IPS-18a (cell line): ENCODE measurements around the gene QSOX2.

Source experiments
- H3K27ac ChIP-seq: one replicate; pipeline ENCODE4 v1.5.1; 2013; ENCODE audit warnings: low read length
- H3K27me3 ChIP-seq: one replicate; pipeline ENCODE4 v1.6.1; 2013; ENCODE audit warnings: mild to moderate bottlenecking, low read length; ENCODE audit not compliant: control insufficient read depth, insufficient read depth
- H3K36me3 ChIP-seq: one replicate; pipeline ENCODE4 v1.6.1; 2013; ENCODE audit warnings: low read depth, low read length; ENCODE audit not compliant: control insufficient read depth
- H3K4me1 ChIP-seq: one replicate; pipeline ENCODE4 v1.6.1; 2013; ENCODE audit warnings: low read depth, low read length; ENCODE audit not compliant: control insufficient read depth
- H3K4me3 ChIP-seq: one replicate; pipeline ENCODE4 v1.5.1; 2013; ENCODE audit warnings: low read length
- H3K9ac ChIP-seq: one replicate; pipeline ENCODE4 v1.6.1; 2013; ENCODE audit warnings: mild to moderate bottlenecking, low read length, moderate library complexity
- H3K9me3 ChIP-seq: one replicate; pipeline ENCODE4 v1.6.1; 2013; ENCODE audit warnings: low read depth, low read length; ENCODE audit not compliant: control insufficient read depth

QSOX2 gene

GRCh38 chr9:136245219-136246150 is at the start of gene QSOX2:
QSOX2 (minus strand) TSS chr9:136245812; CDS start chr9:136245803, 9 bp downstream.
- peaks cover 29% of the 10 kb centered on the region for H3K4me1 ChIP-seq
- H3K4me3 ChIP-seq: peak within 1 kb of the TSS; percentile 85
- H3K36me3 ChIP-seq: no peaks in the 10 kb centered on the region
- no peaks in the 10 kb centered on the region for H3K9me3 ChIP-seq
- H3K27ac ChIP-seq: no peak within 1 kb of the TSS
- peak within 1 kb of the TSS; percentile 70 for H3K9ac ChIP-seq
- H3K27me3 ChIP-seq: no peaks in the 10 kb centered on the region

- H3K27me3 ChIP-seq: no peaks in the 10 kb centered on the region
Measured at GRCh38 chr9:136295055-136295454, 49.4 kb upstream of the QSOX2 start.

GRCh38 chr9:136294437-136294836 is 48.8 kb upstream of the QSOX2 start:
- H3K27me3 ChIP-seq: no peaks in the 10 kb centered on the region
- no peaks in the 10 kb centered on the region for H3K4me1 ChIP-seq
- no peak overlapping the region for H3K27ac ChIP-seq
- no peaks in the 10 kb centered on the region for H3K9me3 ChIP-seq
- no peaks in the 10 kb centered on the region for H3K36me3 ChIP-seq
- no peak overlapping the region for H3K9ac ChIP-seq
- no peak overlapping the region for H3K4me3 ChIP-seq

More at GRCh38 chr9:136295055-136295454, 49.4 kb upstream of the QSOX2 start:
- Histone ChIP-seq H3K9me3 (no peaks in the 10 kb centered on the region), H3K9ac (no peak overlapping the region), H3K36me3 (no peaks in the 10 kb centered on the region), H3K27ac (no peak overlapping the region), H3K4me1 (no peaks in the 10 kb centered on the region), H3K4me3 (no peak overlapping the region)

GRCh38 chr9:136293476-136294077 is 48.0 kb upstream of the QSOX2 start:
- no peak overlapping the region for H3K9ac ChIP-seq
- H3K27ac ChIP-seq: no peak overlapping the region
- H3K36me3 ChIP-seq: no peaks in the 10 kb centered on the region

GRCh38 chr9:136292591-136293448 is 47.2 kb upstream of the QSOX2 start:
- no peak overlapping the region for H3K9ac ChIP-seq
- no peak overlapping the region for H3K4me3 ChIP-seq
- H3K36me3 ChIP-seq: no peaks in the 10 kb centered on the region
- H3K27ac ChIP-seq: no peak overlapping the region
- no peaks in the 10 kb centered on the region for H3K27me3 ChIP-seq
- H3K9me3 ChIP-seq: no peaks in the 10 kb centered on the region
- no peaks in the 10 kb centered on the region for H3K4me1 ChIP-seq

More at GRCh38 chr9:136293476-136294077, 48.0 kb upstream of the QSOX2 start:
- Histone ChIP-seq H3K4me1 (no peaks in the 10 kb centered on the region), H3K4me3 (no peak overlapping the region), H3K9me3 (no peaks in the 10 kb centered on the region), H3K27me3 (no peaks in the 10 kb centered on the region)

GRCh38 chr9:136292026-136292538 is 46.5 kb upstream of the QSOX2 start:
- Histone ChIP-seq H3K4me1 (no peaks in the 10 kb centered on the region), H3K9me3 (no peaks in the 10 kb centered on the region), H3K27me3 (no peaks in the 10 kb centered on the region), H3K36me3 (no peaks in the 10 kb centered on the region), H3K9ac (no peak overlapping the region), H3K4me3 (no peak overlapping the region), H3K27ac (no peak overlapping the region)

GRCh38 chr9:136291306-136292025 is 45.9 kb upstream of the QSOX2 start:
- Histone ChIP-seq H3K4me1 (no peaks in the 10 kb centered on the region), H3K36me3 (no peaks in the 10 kb centered on the region), H3K9ac (no peak overlapping the region), H3K27me3 (no peaks in the 10 kb centered on the region), H3K27ac (no peak overlapping the region), H3K9me3 (no peaks in the 10 kb centered on the region), H3K4me3 (no peak overlapping the region)

GRCh38 chr9:136290508-136291000 is 44.9 kb upstream of the QSOX2 start:
- Histone ChIP-seq H3K9me3 (no peaks in the 10 kb centered on the region), H3K27ac (no peak overlapping the region), H3K4me3 (no peak overlapping the region), H3K9ac (no peak overlapping the region), H3K27me3 (no peaks in the 10 kb centered on the region), H3K4me1 (no peaks in the 10 kb centered on the region), H3K36me3 (no peaks in the 10 kb centered on the region)

- Histone ChIP-seq H3K27ac (no peak overlapping the region), H3K4me1 (no peaks in the 10 kb centered on the region), H3K36me3 (no peaks in the 10 kb centered on the region), H3K27me3 (no peaks in the 10 kb centered on the region), H3K9me3 (no peaks in the 10 kb centered on the region), H3K4me3 (no peak overlapping the region), H3K9ac (no peak overlapping the region)
Measured at GRCh38 chr9:136289651-136290507, 44.3 kb upstream of the QSOX2 start.
